WI38 (cell line): ENCODE results near the gene NHERF2.

ENCODE experiments used
- H3K4me3 ChIP-seq: 2 replicates; pipeline ENCODE4 v1.5.1; 2011; ENCODE audit warnings: low read depth, mild to moderate bottlenecking, control low read depth, low read length
- TF ChIP-seq, protein P1 (sequence below): IDR thresholded peaks from 2 replicates; pipeline ENCODE4 v1.5.1; 2012; ENCODE audit warnings: low read depth, mild to moderate bottlenecking, control low read depth, low read length

NHERF2 gene

DNA sequence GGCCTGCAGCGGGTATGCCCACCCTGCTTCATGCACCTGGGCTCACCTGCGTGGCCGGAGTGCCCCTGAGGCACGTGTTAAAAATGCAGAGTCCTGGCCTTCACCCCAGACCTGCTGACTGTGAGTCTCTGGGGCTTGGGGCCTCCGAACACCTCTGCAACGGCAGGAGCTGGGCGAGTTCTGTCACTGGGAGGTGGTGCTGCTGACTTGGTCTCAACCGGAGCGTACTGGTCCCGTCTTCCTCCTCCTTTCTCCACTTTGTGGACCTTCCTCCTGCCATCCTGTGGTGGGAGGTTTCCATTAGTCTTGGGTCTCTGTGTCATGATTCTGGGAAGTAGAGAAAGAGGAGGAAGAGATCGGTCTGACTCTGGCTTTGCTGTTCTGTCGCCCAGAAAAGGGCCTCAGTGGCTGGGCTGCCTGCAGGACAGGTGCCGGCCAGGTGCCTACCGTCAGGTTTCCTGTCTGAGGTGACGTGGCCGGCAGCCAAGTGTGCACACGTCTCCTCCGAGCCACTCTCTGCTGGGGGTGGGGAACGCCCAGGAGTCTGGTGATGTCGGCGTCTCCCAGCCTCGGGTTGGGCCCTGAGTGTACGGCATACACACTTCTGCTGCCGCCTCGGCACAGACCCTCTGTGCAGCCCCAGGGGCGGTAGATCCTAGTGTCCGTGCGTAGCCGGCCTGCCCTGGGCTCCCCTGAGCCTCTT, 28.0 kb downstream of the NHERF2 start:
- TF ChIP-seq, protein P1, sequence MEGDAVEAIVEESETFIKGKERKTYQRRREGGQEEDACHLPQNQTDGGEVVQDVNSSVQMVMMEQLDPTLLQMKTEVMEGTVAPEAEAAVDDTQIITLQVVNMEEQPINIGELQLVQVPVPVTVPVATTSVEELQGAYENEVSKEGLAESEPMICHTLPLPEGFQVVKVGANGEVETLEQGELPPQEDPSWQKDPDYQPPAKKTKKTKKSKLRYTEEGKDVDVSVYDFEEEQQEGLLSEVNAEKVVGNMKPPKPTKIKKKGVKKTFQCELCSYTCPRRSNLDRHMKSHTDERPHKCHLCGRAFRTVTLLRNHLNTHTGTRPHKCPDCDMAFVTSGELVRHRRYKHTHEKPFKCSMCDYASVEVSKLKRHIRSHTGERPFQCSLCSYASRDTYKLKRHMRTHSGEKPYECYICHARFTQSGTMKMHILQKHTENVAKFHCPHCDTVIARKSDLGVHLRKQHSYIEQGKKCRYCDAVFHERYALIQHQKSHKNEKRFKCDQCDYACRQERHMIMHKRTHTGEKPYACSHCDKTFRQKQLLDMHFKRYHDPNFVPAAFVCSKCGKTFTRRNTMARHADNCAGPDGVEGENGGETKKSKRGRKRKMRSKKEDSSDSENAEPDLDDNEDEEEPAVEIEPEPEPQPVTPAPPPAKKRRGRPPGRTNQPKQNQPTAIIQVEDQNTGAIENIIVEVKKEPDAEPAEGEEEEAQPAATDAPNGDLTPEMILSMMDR = no peak
- H3K4me3 ChIP-seq = no peak overlapping the region

DNA sequence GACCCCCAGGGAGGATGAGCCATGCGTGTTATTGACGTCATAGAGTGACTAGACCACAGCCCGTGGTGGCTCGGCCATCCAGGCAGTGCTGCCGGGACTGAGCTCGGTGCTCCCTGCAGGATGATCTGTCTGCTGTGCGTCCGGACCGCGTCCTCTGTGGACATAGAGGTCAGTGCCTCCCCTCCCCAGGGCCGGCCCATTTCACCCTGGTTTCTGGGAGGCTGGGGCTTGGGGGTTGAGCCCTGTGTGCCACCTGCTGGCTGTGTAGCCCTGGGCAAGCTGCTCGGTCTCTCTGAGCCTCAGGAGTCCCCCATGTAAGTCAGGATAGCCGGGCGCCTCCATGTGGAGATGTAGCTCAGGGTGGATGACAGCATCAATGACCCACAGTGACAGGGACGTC, 29.4 kb downstream of the NHERF2 start:
- TF ChIP-seq, protein P1 = peak; percentile 29; the same call in 1 of the 2 replicates
- H3K4me3 ChIP-seq = no peak overlapping the region

DNA sequence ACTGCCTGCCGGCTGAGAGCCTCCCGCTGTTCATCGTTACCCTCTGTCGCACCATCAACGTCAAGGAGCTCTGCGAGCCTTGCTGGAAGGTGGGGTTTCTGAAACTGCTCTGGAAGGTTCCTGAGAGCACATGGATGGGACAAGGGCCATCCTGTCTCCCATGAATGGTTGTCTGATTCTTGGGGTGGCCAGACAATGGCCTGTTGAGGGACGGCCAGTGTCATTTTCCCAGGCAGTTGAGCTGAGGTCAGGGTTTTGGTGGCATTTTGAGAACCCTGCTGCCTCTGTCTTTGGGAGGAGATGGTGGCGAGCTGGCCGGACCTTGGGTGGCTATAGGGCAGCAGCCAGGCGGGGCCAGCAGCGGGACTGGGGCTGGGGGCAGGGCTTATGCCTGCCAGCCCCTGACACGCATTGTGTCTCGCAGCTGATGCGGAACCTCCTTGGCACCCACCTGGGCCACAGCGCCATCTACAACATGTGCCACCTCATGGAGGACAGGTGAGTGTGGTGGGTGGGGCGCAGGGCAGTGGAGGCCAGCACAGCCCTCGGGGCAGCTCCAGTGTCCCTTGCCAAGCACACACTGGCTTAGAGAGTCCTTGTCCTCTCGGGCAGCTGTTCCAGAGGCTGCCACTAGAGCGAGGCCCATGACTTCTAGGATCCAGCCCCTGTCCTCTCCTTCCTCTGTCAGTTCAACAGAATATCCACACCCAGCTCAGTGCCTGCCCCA, 30.1 kb downstream of the NHERF2 start:
- no peak overlapping the region for H3K4me3 ChIP-seq
- TF ChIP-seq, protein P1 = peak; percentile 32

DNA sequence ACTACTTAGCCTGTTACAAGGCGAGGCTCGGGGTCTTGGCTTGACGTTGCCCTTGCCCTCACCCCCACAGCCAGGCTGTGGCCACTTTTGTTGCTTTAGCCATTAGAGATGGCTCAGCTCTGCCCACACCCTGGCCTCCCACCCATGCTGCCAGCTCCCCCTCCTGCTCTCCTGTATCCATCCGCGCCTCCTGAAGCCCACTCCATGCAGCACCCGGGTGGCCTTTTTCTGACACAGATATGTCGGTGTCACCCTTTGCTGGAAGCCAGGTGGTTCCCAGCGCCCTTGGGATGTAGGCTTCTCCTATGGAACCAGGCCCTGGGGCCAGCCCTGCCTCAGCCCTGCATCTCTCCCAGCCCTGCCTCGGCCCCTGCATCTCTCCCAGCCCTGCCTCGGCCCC, 30.7 kb downstream of the NHERF2 start:
- no peak overlapping the region for H3K4me3 ChIP-seq
- TF ChIP-seq, protein P1 = no peak

DNA sequence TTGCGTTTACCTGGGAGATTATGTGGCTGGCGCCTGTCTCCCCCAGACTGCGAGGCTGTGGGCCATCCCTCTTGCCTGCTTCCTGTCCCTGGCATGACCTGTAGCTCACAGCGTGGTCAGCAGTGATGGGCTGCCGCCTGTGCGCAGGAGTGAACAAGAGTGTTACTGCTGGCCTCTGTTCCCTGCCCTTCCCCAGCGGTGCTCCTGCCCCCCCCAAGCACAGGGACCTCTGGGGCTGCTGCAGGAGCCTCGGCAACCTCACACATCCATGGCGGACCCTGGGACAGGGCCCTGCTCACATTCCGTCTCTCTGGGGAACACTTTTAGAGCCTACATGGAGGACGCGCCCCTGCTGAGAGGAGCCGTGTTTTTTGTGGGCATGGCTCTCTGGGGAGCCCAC, 31.7 kb downstream of the NHERF2 start:
- no peak overlapping the region for H3K4me3 ChIP-seq
- TF ChIP-seq, protein P1 = no peak

DNA sequence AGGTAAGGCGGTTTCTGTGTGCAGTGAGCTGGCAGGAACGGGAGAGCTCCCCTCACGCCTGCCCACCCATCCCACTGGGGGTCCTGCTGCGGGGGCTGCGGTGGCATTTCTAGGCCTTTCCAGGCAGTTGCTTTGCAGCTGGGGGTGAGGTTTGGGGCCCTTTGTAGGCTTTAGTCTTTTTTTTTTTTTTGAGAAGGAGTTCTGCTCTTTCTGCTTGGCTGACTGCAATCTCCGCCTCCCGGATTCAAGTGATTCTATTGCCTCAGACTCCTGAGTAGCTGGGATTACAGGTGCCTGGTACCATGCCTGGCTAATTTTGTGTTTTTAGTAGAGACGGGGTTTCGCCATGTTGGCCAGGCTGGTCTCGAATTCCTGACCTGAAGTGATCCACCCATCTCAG, 32.2 kb downstream of the NHERF2 start:
- TF ChIP-seq, protein P1 = no peak
- H3K4me3 ChIP-seq = no peak overlapping the region

DNA sequence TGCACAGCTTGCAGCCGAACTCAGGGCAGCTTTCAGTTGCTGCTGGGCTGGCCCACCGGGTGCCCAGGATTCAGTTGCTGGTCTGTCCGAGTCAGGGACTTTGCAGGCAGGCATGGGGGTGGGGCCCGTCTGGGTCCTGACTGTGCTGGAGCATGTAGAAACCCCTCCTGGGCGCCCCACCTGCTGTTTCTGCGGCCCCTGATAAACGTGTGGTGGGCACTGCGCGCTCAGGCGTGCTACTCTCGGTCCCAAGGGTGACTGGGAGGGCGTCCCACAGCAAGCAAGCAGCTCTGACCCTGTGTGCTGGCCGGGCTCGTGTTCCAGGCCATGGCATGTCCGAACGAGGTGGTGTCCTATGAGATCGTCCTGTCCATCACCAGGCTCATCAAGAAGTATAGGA, 33.6 kb downstream of the NHERF2 start:
- TF ChIP-seq, protein P1 = no peak
- H3K4me3 ChIP-seq = no peak overlapping the region
